ENCODE data around the gene EPHB1. TPM values are rescaled to one million over a fixed set of nuclear protein-coding genes. Genes with fewer than 3 reads are reported as not detected.

Gene EPHB1
- total RNA-seq, 1 experiment from 2014 or later, result 0.86 TPM

DNA sequence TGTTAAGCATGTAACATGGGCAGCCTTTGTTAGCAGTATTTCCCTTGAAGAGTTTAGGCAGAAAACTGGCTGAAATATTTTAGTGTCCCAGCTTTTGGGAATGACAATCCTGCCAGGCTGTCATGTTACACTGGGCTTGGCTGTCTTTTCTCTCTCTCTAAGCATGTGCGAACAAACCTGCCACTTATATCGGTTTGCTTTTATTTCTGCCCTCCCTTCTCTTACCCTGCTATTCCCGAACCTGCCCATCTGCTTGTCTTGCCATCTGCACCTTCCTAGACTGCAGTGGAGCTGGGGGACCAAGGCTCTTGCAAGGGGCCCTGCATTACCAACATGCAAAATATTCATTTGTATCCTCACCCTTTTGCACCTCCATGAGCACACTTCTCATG is 339.6 kb downstream of the EPHB1 start:
- H3K36me3 ChIP-seq (ENCODE audit: control insufficient read depth in 1 of 2, insufficient read depth in 2 of 2, low read length in 2 of 2), result no peaks in the 10 kb centered on the region

More for the DNA sequence above, 339.6 kb downstream of the EPHB1 start:
- H3K79me2 ChIP-seq (ENCODE audit: insufficient read depth, low read length), result no peaks in the 10 kb centered on the region
- TF ChIP-seq SP1 (IDR thresholded peaks at IDR 0.05; ENCODE audit: low read depth) (no peak), POLR2A (IDR thresholded peaks at IDR 0.05; ENCODE audit: borderline replicate concordance, extremely low read depth, insufficient read depth, insufficient read length) (no peak), POLR2AphosphoS5 (IDR thresholded peaks at IDR 0.05; ENCODE audit: low read depth, low read length) (no peak), FOSL1 (IDR thresholded peaks at IDR 0.05; ENCODE audit: low read depth) (no peak), RAD21 (IDR thresholded peaks at IDR 0.05; ENCODE audit: low read depth) (no peak)
- TF ChIP-seq, protein P1, sequence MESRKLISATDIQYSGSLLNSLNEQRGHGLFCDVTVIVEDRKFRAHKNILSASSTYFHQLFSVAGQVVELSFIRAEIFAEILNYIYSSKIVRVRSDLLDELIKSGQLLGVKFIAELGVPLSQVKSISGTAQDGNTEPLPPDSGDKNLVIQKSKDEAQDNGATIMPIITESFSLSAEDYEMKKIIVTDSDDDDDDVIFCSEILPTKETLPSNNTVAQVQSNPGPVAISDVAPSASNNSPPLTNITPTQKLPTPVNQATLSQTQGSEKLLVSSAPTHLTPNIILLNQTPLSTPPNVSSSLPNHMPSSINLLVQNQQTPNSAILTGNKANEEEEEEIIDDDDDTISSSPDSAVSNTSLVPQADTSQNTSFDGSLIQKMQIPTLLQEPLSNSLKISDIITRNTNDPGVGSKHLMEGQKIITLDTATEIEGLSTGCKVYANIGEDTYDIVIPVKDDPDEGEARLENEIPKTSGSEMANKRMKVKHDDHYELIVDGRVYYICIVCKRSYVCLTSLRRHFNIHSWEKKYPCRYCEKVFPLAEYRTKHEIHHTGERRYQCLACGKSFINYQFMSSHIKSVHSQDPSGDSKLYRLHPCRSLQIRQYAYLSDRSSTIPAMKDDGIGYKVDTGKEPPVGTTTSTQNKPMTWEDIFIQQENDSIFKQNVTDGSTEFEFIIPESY (IDR thresholded peaks at IDR 0.05; ENCODE audit: extremely low read depth, insufficient replicate concordance, low read length), result no peak
- TF ChIP-seq, protein P2, sequence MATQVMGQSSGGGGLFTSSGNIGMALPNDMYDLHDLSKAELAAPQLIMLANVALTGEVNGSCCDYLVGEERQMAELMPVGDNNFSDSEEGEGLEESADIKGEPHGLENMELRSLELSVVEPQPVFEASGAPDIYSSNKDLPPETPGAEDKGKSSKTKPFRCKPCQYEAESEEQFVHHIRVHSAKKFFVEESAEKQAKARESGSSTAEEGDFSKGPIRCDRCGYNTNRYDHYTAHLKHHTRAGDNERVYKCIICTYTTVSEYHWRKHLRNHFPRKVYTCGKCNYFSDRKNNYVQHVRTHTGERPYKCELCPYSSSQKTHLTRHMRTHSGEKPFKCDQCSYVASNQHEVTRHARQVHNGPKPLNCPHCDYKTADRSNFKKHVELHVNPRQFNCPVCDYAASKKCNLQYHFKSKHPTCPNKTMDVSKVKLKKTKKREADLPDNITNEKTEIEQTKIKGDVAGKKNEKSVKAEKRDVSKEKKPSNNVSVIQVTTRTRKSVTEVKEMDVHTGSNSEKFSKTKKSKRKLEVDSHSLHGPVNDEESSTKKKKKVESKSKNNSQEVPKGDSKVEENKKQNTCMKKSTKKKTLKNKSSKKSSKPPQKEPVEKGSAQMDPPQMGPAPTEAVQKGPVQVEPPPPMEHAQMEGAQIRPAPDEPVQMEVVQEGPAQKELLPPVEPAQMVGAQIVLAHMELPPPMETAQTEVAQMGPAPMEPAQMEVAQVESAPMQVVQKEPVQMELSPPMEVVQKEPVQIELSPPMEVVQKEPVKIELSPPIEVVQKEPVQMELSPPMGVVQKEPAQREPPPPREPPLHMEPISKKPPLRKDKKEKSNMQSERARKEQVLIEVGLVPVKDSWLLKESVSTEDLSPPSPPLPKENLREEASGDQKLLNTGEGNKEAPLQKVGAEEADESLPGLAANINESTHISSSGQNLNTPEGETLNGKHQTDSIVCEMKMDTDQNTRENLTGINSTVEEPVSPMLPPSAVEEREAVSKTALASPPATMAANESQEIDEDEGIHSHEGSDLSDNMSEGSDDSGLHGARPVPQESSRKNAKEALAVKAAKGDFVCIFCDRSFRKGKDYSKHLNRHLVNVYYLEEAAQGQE (IDR thresholded peaks at IDR 0.05; ENCODE audit: low read depth), result no peak
- ATAC-seq (no peak), DNase-seq (ENCODE audit: low read depth, low spot score) (no peak)
- H3K9me2 ChIP-seq (ENCODE audit: insufficient read depth), result no peaks in the 10 kb centered on the region
- CTCF ChIA-PET, result no interaction called here
- no peak overlapping the region for H3K4me3 ChIP-seq (replicated peaks in 1 of 2; ENCODE audit: low read depth in 1 of 2, low read length in 2 of 2)
- RAD21 ChIA-PET (ENCODE audit: low non-redundant PET in 1 of 2, low total read pairs in 2 of 2, uncharacterized antibody in 2 of 2, unreplicated experiment in 2 of 2), result no interaction called here
- H3K4me2 ChIP-seq (ENCODE audit: low read length), result no peak overlapping the region
- no peak overlapping the region for H3K9ac ChIP-seq (ENCODE audit: low read length)
- no peaks in the 10 kb centered on the region for H4K20me1 ChIP-seq (ENCODE audit: insufficient read depth)
- no peak overlapping the region for H2AFZ ChIP-seq (ENCODE audit: low read depth, low read length, poor library complexity, severe bottlenecking)
- H3K27ac ChIP-seq (ENCODE audit: low read depth, low read length), result no peak overlapping the region
- H3K4me1 ChIP-seq (ENCODE audit: control insufficient read depth in 1 of 2, insufficient read depth in 2 of 2, low read length in 2 of 2), result no peaks in the 10 kb centered on the region
- intact Hi-C loops (cut with micrococcal nuclease), result no loop called here
- H3K9me3 ChIP-seq (ENCODE audit: control insufficient read depth in 1 of 2, insufficient read depth in 1 of 2, low read depth in 1 of 2, low read length in 2 of 2), result no peaks in the 10 kb centered on the region
- POLR2A ChIA-PET, result no interaction called here
- H3K27me3 ChIP-seq (ENCODE audit: insufficient read depth, low read length), result peaks cover 14% of the 10 kb centered on the region; the same call in 1 of the 2 replicates
- BruUV-seq (replicated peaks), result no TSS peak

Measured in HCT116 (cell line).